ENCODE data around the gene MAST4. TPM values are rescaled to one million over a fixed set of nuclear protein-coding genes. Genes with fewer than 3 reads are reported as not detected.

Gene MAST4
- total RNA-seq, 1 donor from 2014 or later: 22.3 TPM

DNA sequence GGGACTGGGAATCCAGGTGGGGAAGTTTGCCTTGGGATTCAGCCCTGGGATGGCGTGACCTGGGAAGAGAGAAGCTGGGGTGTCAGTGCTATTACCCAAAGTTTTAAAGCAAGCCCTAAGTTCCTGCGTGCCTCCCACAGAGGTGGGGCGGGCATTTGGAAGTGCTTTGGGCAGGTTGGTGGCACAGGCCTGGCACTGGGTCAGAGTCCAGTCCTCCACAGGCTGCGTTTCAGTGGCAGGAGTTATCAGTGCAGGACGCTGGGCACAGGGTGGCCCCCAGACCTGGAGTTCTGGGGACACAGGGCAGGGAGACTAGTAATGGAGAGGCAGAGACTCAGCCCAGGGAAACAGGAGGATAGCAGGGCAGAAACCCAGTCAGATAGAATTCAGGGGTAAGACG is 147.2 kb downstream of the MAST4 start:
- H3K27me3 ChIP-seq (ENCODE audit: insufficient read depth, low read length): no peaks in the 10 kb centered on the region
- DNase-seq (ENCODE audit: low read depth) (no peak), FAIRE-seq (no peak)
- H2AFZ ChIP-seq (ENCODE audit: low read depth, low read length): no peak overlapping the region
- no peak overlapping the region for H3K4me3 Mint-ChIP-seq (ENCODE audit: unreplicated experiment)
- H3K36me3 Mint-ChIP-seq (ENCODE audit: low read depth, unreplicated experiment): peaks cover 5% of the 10 kb centered on the region
- H3K4me1 Mint-ChIP-seq (ENCODE audit: low read depth, unreplicated experiment): peaks cover 18% of the 10 kb centered on the region
- H3K9me3 ChIP-seq (ENCODE audit: insufficient read depth, low read depth, low read length): no peaks in the 10 kb centered on the region
- no peak overlapping the region for H3K4me2 ChIP-seq (ENCODE audit: low read length)
- H3K36me3 ChIP-seq (ENCODE audit: insufficient read depth, low read length): no peaks in the 10 kb centered on the region
- H3K4me1 ChIP-seq (ENCODE audit: insufficient read depth, low read length): peaks cover 4% of the 10 kb centered on the region
- no peak overlapping the region for H3K27ac ChIP-seq (ENCODE audit: low read depth, low read length)
- peaks cover 15% of the 10 kb centered on the region for H3K9me3 Mint-ChIP-seq (ENCODE audit: unreplicated experiment)
- no peak overlapping the region for H3K9ac ChIP-seq (ENCODE audit: low read length)
- no peak overlapping the region for H3K4me3 ChIP-seq (ENCODE audit: insufficient read depth, low read depth, low read length)
- H3K27me3 Mint-ChIP-seq (ENCODE audit: low read depth, unreplicated experiment): peaks cover under 1% of the 10 kb centered on the region
- no peak for TF ChIP-seq EZH2 (IDR thresholded peaks at IDR 0.05; ENCODE audit: insufficient read depth, low read length)
- TF ChIP-seq, protein P1, sequence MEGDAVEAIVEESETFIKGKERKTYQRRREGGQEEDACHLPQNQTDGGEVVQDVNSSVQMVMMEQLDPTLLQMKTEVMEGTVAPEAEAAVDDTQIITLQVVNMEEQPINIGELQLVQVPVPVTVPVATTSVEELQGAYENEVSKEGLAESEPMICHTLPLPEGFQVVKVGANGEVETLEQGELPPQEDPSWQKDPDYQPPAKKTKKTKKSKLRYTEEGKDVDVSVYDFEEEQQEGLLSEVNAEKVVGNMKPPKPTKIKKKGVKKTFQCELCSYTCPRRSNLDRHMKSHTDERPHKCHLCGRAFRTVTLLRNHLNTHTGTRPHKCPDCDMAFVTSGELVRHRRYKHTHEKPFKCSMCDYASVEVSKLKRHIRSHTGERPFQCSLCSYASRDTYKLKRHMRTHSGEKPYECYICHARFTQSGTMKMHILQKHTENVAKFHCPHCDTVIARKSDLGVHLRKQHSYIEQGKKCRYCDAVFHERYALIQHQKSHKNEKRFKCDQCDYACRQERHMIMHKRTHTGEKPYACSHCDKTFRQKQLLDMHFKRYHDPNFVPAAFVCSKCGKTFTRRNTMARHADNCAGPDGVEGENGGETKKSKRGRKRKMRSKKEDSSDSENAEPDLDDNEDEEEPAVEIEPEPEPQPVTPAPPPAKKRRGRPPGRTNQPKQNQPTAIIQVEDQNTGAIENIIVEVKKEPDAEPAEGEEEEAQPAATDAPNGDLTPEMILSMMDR (IDR thresholded peaks at IDR 0.05; ENCODE audit: insufficient read depth, low read depth, low read length): no peak
- H3K27ac Mint-ChIP-seq (ENCODE audit: unreplicated experiment): no peak overlapping the region
- H4K20me1 ChIP-seq (ENCODE audit: insufficient read depth, low read length): no peaks in the 10 kb centered on the region
- H3K79me2 ChIP-seq (ENCODE audit: insufficient read depth, low read length): no peaks in the 10 kb centered on the region

DNA sequence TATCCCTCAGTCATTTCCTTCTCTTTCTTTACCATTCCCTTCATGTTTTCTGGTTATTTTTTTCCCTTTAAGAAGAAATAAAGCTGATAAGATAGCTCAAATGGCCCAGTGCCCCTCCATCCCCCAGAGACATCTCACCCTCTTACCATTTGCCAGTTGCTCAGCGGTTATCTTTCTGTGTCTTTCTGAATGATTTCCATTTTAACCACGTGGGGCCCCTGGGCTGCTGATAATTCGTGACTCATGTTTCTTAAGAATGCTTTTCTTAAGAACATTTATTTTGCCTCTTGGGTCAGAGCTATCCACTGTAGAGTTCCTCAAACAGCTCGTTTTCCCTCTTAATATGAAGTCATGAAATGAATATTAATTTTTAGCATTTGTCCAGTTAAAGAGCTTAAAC is 147.8 kb downstream of the MAST4 start:
- Histone ChIP-seq H3K27ac (ENCODE audit: low read depth, low read length) (no peak overlapping the region), H3K79me2 (ENCODE audit: insufficient read depth, low read length) (no peaks in the 10 kb centered on the region), H3K4me2 (ENCODE audit: low read length) (peak overlapping the region; percentile 45), H3K9ac (ENCODE audit: low read length) (no peak overlapping the region), H3K4me1 (ENCODE audit: insufficient read depth, low read length) (peaks cover 4% of the 10 kb centered on the region), H4K20me1 (ENCODE audit: insufficient read depth, low read length) (no peaks in the 10 kb centered on the region), H3K4me3 (ENCODE audit: insufficient read depth, low read depth, low read length) (no peak overlapping the region), H3K27me3 (ENCODE audit: insufficient read depth, low read length) (no peaks in the 10 kb centered on the region), H2AFZ (ENCODE audit: low read depth, low read length) (no peak overlapping the region), H3K36me3 (ENCODE audit: insufficient read depth, low read length) (no peaks in the 10 kb centered on the region), H3K9me3 (ENCODE audit: insufficient read depth, low read depth, low read length) (no peaks in the 10 kb centered on the region)
- no peak for TF ChIP-seq EZH2 (IDR thresholded peaks at IDR 0.05; ENCODE audit: insufficient read depth, low read length)
- TF ChIP-seq, protein P1 (IDR thresholded peaks at IDR 0.05; ENCODE audit: insufficient read depth, low read depth, low read length): no peak
- FAIRE-seq: no peak
- Mint-ChIP-seq H3K9me3 (ENCODE audit: unreplicated experiment) (peaks cover 15% of the 10 kb centered on the region), H3K27me3 (ENCODE audit: low read depth, unreplicated experiment) (no peaks in the 10 kb centered on the region), H3K4me1 (ENCODE audit: low read depth, unreplicated experiment) (peaks cover 18% of the 10 kb centered on the region), H3K27ac (ENCODE audit: unreplicated experiment) (no peak overlapping the region), H3K36me3 (ENCODE audit: low read depth, unreplicated experiment) (peaks cover 5% of the 10 kb centered on the region), H3K4me3 (ENCODE audit: unreplicated experiment) (no peak overlapping the region)
- peak; percentile 70 for DNase-seq (ENCODE audit: low read depth)

DNA sequence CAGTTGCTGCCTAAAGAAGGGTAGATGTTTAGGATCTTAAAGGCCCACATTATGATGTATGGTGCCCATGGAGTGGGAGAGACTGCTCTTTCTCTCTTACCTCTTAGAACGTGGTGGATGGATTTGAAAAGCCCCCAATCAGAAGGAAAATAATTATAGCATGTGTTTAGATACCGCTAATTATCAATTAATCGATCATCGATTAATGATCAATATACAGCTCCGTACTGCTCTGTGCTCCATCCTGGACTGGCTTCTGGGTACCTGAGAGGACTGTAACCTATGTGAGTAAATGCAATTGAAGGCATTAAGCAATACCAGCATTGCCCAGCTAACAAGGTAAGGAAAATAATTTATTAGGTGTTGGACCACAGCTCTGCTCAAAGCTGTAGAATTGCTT is 149.1 kb downstream of the MAST4 start:
- TF ChIP-seq, protein P1 (IDR thresholded peaks at IDR 0.05; ENCODE audit: insufficient read depth, low read depth, low read length): no peak
- TF ChIP-seq EZH2 (IDR thresholded peaks at IDR 0.05; ENCODE audit: insufficient read depth, low read length): no peak
- H3K9ac ChIP-seq (ENCODE audit: low read length): no peak overlapping the region
- Mint-ChIP-seq H3K36me3 (ENCODE audit: low read depth, unreplicated experiment) (peaks cover 5% of the 10 kb centered on the region), H3K9me3 (ENCODE audit: unreplicated experiment) (peaks cover 18% of the 10 kb centered on the region), H3K4me3 (ENCODE audit: unreplicated experiment) (no peak overlapping the region), H3K4me1 (ENCODE audit: low read depth, unreplicated experiment) (peaks cover 10% of the 10 kb centered on the region), H3K27me3 (ENCODE audit: low read depth, unreplicated experiment) (no peaks in the 10 kb centered on the region), H3K27ac (ENCODE audit: unreplicated experiment) (no peak overlapping the region)
- no peaks in the 10 kb centered on the region for H3K79me2 ChIP-seq (ENCODE audit: insufficient read depth, low read length)
- H3K9me3 ChIP-seq (ENCODE audit: insufficient read depth, low read depth, low read length): no peaks in the 10 kb centered on the region
- H3K4me1 ChIP-seq (ENCODE audit: insufficient read depth, low read length): peaks cover 4% of the 10 kb centered on the region
- no peak overlapping the region for H3K4me2 ChIP-seq (ENCODE audit: low read length)
- no peak overlapping the region for H2AFZ ChIP-seq (ENCODE audit: low read depth, low read length)
- H3K27me3 ChIP-seq (ENCODE audit: insufficient read depth, low read length): no peaks in the 10 kb centered on the region
- FAIRE-seq (no peak), DNase-seq (ENCODE audit: low read depth) (no peak)
- H3K36me3 ChIP-seq (ENCODE audit: insufficient read depth, low read length): no peaks in the 10 kb centered on the region
- H3K27ac ChIP-seq (ENCODE audit: low read depth, low read length): no peak overlapping the region
- H4K20me1 ChIP-seq (ENCODE audit: insufficient read depth, low read length): no peaks in the 10 kb centered on the region
- H3K4me3 ChIP-seq (ENCODE audit: insufficient read depth, low read depth, low read length): no peak overlapping the region
